GM19438 (cell line): ENCODE results near the gene CNPY3.
"Not testable (repeated sequence)": the region's sequence is repeated elsewhere in the genome, so short reads cannot be mapped to it uniquely, and the experiment has no call there.

Source experiments
- ATAC-seq: cut with Tn5 transposase; IDR thresholded peaks from one replicate; pipeline ENCODE4 v1.9.1; 2021; ENCODE audit warnings: low read depth; ENCODE audit not compliant: unreplicated experiment

Gene CNPY3

DNA sequence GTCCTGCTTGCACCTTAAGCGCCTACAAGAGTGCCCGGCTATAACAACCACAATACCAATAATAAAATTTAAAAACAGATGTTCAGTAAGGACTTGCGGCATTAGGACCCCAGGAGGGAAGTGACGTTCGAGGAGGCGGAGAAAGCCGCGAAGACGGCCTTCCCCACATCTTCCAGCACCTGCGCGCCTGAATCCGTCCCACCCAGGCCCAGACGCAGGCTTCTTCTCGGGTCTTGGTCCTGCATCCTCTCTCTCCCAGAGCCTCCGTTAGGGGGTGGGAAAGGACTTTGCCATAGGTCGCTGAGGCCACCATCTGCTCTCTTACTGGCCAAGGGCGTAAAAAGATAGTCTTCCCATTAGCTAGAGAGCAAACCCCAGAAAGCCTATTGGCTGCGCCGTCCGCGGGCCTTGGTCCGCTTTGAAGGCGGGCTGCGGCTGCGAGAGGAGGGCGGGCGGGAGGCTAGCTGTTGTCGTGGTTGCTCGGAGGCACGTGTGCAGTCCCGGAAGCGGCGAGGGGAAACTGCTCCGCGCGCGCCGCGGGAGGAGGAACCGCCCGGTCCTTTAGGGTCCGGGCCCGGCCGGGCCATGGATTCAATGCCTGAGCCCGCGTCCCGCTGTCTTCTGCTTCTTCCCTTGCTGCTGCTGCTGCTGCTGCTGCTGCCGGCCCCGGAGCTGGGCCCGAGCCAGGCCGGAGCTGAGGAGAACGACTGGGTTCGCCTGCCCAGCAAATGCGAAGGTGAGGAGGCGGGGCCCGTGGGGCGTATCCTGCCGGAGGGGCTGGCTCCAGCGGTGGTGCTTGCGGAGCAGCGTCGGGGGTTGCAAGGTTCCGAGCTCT, at the start of gene CNPY3:
TSS of gene CNPY3 (plus strand) at position 495 of the 835 bp plus-strand sequence. CDS start at position 586, 91 bp downstream.
- ATAC-seq: peak; percentile 71

DNA sequence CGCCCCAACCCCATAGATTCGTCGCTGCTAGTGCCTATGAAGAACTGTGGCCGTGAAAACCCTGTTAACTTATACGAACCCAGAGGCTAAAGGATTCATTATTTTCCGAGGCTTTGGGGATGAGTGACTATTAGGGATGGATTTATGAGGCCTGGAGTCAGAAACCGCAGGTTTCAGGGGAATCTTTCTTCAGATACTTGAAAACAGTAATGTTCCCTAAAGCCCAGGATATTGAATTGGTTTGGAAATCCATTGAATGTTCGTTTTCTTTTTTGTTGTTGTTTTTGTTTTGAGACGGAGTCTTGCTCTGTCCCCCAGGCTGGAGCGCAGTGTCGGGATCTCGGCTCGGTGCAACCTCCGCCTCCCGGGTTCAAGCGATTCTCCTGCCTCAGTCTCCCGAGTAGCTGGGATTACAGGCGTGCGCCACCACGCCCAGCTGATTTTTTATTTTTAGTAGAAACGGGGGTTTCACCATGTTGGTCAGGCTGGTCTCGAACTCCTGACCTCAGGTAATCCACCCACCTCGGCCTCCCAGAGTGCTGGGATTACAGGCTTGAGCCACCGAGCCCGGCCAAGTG, 49.0 kb upstream of the CNPY3 start:
- not testable (repeated sequence) for ATAC-seq

DNA sequence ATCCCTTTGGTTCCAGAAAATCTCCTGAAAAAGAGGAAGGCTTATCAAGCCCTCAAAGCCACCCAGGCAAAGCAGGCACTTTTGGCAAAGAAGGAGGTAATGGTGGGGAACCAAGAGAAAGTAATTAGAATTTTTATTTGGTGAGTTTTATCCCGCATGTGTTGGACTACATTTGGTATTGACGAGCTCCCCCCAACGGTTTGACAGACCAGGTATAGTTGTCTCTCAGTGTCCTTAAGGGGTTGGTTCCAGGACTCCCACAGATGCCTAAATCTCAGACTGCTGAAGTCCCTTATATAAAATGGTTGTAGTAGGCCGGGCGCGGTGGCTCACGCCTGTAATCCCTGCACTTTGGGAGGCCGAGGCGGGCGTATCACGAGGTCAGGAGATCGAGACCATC, 48.4 kb upstream of the CNPY3 start:
- not testable (repeated sequence) for ATAC-seq

DNA sequence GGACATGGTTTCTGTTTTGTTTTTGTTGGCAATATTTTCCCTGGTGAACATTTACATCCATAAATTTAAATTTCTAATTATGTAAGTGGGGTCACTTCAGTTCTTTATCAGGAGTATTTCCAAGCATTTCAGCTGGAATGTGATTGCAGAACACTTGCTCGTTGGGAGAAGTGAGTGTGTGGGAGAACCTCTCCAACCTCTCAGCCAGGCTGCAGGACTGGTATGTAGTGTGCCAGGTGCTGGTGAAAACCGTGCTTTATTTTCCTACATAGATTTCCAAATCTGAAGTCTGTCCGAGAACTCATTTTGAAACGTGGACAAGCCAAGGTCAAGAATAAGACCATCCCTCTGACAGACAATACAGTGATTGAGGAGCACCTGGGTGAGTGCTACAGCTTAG, 43.6 kb upstream of the CNPY3 start:
- no peak for ATAC-seq

DNA sequence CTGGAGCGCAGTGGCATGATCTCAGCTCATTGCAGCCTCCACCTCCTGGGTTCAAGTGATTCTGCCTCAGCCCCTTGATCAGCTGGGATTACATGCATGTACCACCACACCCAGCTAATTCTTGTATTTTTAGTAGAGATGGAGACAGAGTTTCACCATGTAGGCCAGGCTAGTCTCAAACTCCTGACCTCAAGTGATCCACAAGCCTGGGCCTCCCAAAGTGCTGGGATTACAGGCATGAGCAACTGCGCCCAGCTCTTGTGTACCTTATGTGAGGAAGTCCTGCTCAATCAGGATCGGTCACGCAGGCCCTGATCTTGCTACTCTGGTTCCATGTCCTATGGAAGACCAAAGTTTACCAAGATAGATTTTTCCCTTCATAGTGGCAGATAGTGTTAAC, 41.1 kb upstream of the CNPY3 start:
- ATAC-seq: not testable (repeated sequence)

DNA sequence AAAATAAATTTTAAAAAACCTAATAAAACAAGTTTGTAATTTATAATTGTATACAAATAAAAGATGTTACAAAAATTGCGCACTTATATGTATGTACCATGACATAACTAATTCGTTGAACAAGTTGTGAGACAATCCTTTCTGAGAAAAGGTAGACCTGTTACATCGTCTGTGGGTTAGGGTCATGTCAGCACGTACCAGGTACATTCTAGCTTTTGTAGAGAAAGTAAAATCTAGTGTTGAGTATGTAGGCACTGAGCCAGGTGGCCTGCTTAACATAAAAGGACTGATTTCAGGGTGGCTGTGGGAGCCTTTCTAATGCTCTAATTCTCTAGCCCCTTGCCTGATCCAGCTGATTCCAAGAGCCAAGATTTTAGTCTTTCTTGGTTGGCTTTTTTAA, 39.5 kb upstream of the CNPY3 start:
- no peak for ATAC-seq

DNA sequence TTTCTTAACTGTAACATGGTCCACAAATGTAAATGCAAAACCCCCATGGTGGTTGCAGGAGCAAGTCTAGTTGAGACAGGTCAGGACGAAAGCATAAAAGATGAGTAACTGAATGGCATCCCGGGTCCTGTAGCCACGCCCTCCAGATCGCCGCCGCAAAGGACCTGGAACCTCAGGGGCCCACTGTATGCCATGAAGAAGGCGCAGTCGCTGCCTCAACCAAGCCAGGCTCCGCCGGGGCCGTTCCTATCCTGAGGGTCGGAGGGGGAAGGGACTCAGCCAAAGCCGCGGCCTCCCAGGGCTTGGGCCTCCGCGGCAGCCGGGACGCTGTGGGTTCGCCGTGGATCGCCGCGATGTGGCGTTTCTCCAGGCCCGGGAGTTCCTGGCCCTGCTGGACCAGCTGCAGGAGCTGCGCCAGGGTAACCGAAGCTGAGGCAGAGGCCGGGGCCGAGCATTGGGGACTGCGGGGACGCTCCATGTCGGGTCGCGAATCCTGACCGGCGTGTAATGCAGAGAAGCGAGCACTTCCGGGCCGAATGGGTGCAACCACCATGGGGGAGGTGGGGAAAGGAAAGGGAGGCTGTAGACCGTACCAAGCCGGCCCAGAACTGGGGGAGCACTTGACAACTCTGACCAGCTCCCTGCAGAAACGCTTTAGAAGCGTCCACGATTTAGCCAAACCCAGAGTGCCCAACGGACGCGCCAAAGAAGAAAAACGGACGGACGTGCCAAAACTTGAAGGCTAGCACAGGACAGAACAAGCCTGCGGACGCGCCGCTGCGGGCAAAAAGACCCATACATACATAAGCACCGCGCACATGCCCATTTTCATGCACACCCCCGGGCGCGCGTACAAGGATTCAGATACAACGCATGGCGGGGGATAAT, 38.7 kb upstream of the CNPY3 start:
- ATAC-seq: peak; percentile 90

DNA sequence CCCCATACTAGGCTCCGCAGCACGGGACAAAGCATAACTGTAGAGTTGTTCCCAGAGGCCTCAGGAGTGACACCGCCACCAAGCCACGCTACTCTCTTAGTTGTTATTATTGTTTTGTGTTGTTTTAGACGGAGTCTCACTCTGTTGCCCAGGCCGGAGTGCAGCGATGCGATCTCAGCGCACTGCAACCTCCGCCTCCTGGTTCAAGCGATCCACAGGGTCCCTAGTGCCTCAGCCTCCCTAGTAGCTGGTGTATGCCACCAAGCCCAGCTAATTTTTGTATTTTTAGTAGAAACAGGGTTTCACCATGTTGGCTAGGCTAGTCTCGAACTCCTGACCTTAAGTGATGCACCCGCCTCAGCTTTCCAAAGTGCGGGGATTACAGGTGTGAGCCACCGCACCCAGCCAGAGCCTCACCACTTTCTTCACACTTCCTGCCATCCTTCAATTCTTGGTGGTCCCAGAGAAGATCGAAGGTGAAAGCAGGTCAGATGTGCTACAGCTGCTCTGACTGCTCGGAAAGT, 38.0 kb upstream of the CNPY3 start:
- ATAC-seq: no peak

DNA sequence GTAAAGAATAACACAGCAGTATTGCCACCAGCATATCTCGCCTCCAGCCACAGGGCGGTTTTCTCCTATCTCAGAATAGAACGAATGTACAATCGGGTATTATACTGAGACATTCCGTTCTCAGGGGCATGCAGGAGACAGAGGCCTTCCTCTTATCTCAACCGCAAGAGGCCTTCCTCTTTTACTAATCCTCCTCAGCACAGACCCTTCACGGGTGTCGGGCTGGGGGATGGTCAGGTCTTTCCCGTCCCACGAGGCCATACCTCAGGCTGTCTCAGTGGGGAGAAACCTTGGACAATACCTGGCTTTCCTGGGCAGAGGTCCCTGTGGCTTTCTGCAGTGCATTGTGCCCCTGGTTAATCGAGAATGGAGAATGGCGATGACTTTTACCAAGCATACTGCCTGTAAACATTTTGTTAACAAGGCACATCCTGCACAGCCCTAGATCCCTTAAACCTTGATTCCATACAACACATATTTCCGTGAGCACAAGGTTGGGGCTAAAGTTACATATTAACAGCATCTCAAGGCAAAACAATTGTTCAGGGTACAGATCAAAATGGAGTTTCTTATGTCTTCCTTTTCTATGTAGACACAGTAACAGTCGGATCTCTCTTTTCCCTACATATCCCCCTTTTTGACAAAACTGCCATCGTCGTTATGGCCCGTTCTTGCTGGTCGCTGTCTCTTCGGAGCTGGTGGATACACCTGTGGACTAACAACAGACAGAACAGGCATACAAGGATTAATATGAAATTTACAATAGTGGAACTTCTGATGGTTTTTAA, 35.0 kb upstream of the CNPY3 start:
- ATAC-seq: not testable (repeated sequence)

DNA sequence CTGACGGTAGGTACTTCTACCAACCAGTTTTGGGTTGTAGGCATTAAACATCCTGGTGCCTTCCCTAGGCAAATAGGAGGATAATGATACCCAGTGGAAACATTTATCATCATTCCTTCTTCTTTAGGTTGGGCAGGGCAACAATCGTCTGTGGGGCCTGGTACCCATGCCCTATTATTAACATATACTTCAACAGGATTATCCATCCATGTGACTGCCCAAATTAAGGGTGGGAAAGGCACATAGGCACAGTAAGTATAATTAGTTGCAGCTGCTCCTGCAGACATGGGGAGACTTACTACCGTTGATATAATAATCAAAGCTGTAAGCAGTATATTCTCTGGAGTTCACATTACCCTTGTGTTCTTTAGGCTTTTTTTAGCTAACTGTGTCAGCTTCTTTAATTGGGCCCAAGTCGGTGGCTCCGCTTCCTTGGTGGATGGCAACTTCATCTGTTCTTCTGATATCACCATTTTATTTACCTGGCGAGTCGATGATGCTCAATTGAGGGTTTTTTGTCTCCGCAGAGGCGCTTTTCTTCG, 33.0 kb upstream of the CNPY3 start:
- no peak for ATAC-seq

DNA sequence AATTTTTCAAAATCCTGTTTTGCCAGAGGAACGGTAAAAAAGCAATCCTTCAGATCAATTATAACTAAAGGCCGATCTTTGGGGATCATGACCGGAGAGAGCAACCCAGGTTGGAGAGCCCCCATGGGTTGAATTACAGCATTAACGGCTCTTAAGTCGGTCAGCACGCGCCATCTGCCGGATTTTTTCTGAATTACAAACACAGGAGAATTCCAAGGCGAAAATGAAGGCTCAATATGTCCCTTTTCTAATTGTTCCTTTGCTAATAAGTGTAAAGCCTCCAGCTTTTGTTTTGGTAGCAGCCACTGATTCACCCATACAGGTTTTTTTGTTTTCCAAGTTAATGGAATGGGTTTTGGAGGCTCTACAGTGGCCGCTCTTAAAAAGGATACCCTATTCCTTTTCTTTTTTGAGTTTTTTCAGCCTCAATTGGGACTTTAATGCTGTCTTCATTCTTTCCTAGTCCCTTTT, 30.4 kb upstream of the CNPY3 start:
- ATAC-seq: no peak

DNA sequence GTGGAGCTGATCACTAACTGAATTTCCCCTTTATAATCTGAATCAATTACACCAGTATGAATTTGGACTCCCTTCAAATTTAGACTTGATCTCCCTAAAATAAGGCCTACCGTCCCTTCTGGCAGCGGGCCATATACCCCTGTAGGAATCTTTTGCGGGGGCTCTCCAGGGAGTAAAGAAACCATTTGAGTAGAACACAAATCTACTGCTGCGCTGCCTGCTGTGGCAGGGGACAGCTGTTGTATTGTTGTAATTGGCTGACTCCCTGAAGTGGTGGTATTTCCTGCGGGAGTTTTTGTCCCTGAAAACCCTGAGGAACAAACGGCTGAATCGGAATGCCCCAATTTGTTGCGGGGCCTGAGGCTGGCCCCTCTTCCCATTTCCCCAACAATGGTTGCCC, 29.4 kb upstream of the CNPY3 start:
- no peak for ATAC-seq

DNA sequence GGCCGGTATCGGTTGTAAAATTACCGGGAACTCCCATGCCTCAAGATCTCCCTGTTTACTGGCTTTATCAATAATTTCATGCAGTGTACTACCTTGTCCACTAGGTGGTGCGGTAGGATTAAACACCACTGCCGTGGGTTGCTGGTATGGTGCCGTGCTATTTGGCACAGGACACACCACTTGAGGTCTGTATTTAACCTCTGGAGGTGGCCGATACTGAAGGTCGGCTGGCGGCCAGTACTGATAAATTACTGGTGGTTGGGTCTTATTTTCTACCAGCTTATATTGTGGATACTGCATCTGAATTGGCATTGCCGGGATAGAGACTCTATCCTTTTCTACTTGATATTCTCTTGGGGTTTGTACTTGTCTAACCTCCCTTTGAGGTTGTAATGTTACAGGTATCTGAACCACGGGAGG, 27.7 kb upstream of the CNPY3 start:
- ATAC-seq: peak; percentile 60

DNA sequence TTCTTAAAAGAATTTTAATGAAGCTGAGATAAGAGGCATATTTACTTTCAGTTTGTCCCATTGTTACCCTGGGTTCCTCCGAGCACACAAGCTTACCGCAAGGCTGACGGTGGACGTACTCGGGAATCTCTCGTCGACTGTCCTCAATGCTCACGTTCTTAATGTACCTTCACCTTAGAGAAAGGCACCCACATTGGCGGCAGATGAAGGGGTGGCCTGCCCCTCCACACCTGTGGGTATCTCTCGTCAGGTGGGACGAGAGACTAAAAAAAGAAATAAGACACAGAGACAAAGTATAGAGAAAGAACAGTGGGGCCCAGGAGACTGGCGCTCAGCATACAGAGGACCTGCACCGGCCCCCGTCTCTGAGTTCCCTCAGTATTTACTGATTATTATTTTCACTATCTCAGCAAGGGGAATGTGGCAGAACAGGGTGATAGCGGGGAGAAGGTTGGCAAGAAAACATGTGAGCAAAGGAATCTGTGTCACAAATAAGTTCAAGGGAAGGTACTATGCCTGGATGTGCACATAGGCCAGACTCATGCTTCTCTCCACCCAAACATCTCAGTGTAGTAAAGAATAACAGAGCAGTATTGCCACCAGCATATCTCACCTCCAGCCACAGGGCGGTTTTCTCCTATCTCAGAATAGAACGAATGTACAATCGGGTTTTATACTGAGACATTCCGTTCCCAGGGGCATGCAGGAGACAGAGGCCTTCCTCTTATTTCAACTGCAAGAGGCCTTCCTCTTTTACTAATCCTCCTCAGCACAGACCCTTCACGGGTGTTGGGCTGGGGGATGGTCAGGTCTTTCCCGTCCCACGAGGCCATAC, 26.6 kb upstream of the CNPY3 start:
- not testable (repeated sequence) for ATAC-seq

DNA sequence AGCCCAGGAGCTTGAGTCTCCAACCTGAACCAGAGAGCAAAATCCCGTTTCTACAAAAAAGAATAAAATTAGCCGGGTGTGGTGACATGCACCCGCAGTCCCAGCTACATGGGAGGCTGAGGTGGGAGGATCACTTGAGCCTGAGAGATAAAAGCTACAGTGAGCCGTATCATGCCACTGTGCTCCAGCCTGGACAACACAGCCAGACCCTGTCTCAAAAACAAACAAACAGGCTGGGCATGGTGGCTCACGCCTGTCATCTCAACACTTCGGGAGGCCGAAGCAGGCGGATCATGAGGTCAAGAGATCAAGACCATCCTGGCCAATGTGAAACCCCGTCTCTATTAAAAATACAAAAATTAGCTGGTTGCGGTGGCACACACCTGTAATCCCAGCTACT, 24.8 kb upstream of the CNPY3 start:
- no peak for ATAC-seq

DNA sequence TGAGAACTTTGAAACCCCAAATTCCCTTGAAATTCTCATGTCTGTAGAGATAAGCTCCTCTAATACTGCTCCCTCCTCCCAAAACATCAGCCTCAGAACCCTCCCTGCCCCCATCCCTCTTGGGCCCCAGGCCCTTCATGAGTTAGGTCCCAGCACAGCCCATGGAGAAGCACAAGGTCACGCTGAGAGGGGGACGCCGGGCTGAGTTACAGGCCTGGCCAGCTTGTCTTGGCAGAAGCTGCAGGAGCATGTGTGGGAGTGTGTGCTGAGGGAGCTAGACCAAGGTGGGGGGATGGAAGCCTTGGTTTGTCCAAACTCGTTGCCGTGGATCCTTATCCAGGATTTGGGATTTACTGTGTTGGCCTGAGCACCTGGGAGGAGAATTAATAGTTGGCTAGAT, 21.9 kb upstream of the CNPY3 start:
- no peak for ATAC-seq

DNA sequence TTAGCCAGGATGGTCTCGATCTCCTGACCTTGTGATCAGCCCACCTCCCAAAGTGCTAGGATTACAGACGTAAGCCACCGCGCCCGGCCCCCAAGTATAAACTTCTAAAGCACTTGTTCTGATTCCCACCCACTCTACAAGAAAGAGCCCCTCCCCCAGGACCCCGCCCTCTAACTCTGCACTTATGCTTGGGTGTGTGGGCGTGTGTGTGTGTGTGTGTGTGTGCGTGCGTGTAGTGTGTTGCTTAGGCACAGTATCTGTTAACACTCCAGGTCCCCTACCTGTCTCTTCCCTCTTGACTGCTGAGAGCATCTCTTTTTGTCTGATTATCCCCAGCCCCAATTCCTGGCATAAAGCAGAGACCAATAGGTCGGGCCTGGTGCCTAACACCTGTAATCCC, 19.4 kb upstream of the CNPY3 start:
- ATAC-seq: no peak

DNA sequence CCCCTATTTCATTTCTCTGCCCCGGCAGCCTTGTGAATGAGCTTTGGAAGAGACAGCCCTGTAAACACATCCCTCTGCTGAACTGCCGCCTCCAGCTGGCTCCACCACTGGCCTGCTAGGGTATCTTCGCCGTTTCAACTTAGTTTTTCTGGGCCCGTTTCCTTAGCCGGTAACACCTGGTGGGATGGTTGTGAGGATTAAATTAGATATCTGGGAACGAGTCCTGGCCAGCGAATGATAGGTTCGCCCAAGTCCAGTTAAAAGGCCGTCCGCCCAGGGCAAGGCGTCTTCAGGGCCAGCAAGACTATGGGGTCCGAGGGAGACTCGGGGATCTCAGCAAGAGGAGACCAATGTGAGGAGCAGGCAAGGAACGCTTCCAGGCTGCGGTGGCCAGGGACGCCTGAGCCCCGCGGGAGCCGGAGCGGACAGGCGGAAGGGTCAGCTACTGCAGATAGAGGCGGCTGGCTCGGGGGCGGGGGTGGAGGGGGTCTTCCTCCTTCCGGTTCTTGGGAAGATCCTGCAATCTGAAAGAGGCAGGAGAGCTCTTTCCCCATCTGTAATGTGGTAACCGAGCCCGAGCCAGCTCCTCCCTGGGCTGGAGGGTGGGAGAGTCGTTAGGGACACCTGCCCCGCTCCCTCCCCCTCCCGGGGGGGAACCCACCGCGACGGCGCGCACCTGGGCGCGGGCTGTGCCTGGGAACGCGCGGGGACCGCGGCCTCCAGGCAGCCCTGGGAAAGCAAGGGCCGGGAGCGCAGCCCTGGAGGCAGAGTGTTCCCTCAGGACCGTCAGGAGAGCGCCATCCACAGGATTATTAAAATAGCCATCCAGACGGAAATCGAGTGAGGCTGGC, 17.9 kb upstream of the CNPY3 start:
- no peak for ATAC-seq
